DND-41 (cell line): Measurements from ENCODE around the gene NEAT1.

Experiments
- ATAC-seq: fragments of 200-7000 bp; cut with Tn5 transposase; 3 replicates; pipeline ENCODE4 v1.9.1; 2021; ENCODE audit warnings: low read depth; ENCODE audit not compliant: insufficient read depth
- DNase-seq: peaks from one replicate; pipeline ENCODE4 v3.0.0-alpha.2; 2020
- H2AFZ ChIP-seq: 2 replicates; pipeline ENCODE4 v1.6.0; 2012; ENCODE audit warnings: low read depth, low read length
- H3K27ac ChIP-seq: 2 replicates; pipeline ENCODE4 v1.5.1; 2012; ENCODE audit warnings: low read length, inconsistent platforms
- H3K27me3 ChIP-seq: fragments of 200-600 bp; sonication (generic); 2 replicates; pipeline ENCODE4 v1.6.0; 2012; ENCODE audit warnings: low read length, mild to moderate bottlenecking, inconsistent platforms; ENCODE audit not compliant: insufficient read depth, poor library complexity
- H3K36me3 ChIP-seq: 2 replicates; pipeline ENCODE4 v1.5.1; 2012; ENCODE audit warnings: low read length, inconsistent platforms; ENCODE audit not compliant: insufficient read depth
- H3K4me1 ChIP-seq: 2 replicates; pipeline ENCODE4 v1.5.1; 2012; ENCODE audit warnings: mild to moderate bottlenecking, low read length; ENCODE audit not compliant: insufficient read depth
- H3K4me2 ChIP-seq: 2 replicates; pipeline ENCODE4 v1.6.0; 2012; ENCODE audit warnings: mild to moderate bottlenecking, moderate library complexity, low read length, inconsistent platforms; ENCODE audit not compliant: insufficient read depth
- H3K4me3 ChIP-seq, 2 experiments: fragments of 200-600 bp in 1 of 2; shearing (Covaris generic) in 1 of 2; 2 replicates each; pipeline ENCODE4 v1.5.1; 2012 to 2016; ENCODE audit warnings: inconsistent platforms in 2 of 2, low read length in 2 of 2, mild to moderate bottlenecking in 2 of 2, low read depth in 1 of 2, moderate library complexity in 1 of 2
- H3K79me2 ChIP-seq: 2 replicates; pipeline ENCODE4 v1.6.0; 2012; ENCODE audit warnings: low read length, inconsistent platforms; ENCODE audit not compliant: insufficient read depth
- H3K9ac ChIP-seq: 2 replicates; pipeline ENCODE4 v1.6.0; 2012; ENCODE audit warnings: low read depth, mild to moderate bottlenecking, inconsistent platforms, low read length, moderate library complexity
- H3K9me3 ChIP-seq: 2 replicates; pipeline ENCODE4 v1.5.1; 2012; ENCODE audit warnings: low read length, moderate library complexity, mild to moderate bottlenecking, inconsistent platforms; ENCODE audit not compliant: insufficient read depth, severe bottlenecking
- H4K20me1 ChIP-seq: 2 replicates; pipeline ENCODE4 v1.6.0; 2012; ENCODE audit warnings: low read length; ENCODE audit not compliant: insufficient read depth
- CTCF ChIP-seq: IDR thresholded peaks from 2 replicates; pipeline ENCODE4 v1.5.1; 2012; ENCODE audit warnings: borderline replicate concordance, low read length, moderate library complexity, mild to moderate bottlenecking; ENCODE audit not compliant: poor library complexity, severe bottlenecking; ENCODE audit errors: extremely low read depth
- EZH2 ChIP-seq: IDR thresholded peaks from 3 replicates; pipeline ENCODE4 v1.6.1; 2012; ENCODE audit warnings: borderline replicate concordance, low read depth, mild to moderate bottlenecking, moderate library complexity, low read length, inconsistent platforms; ENCODE audit not compliant: severe bottlenecking

The NEAT1 gene

GRCh38 chr11:65380460-65381119 lies 42.0 kb upstream of the NEAT1 start:
- no peak overlapping the region for H2AFZ ChIP-seq
- H3K4me2 ChIP-seq = peak overlapping the region; percentile 91
- H3K9me3 ChIP-seq = no peaks in the 10 kb centered on the region
- peak overlapping the region in 1 of 2 experiments; percentile 65; a peak in 2 of 4 replicates for H3K4me3 ChIP-seq
- peaks cover 52% of the 10 kb centered on the region for H3K4me1 ChIP-seq
- ATAC-seq (no peak), DNase-seq (no peak)
- H4K20me1 ChIP-seq = no peaks in the 10 kb centered on the region
- peak overlapping the region; percentile 74 for H3K9ac ChIP-seq
- peak overlapping the region; percentile 86; the same call in 1 of the 2 replicates for H3K27ac ChIP-seq
- TF ChIP-seq EZH2 (no peak), CTCF (no peak)
- H3K36me3 ChIP-seq = no peaks in the 10 kb centered on the region
- peaks cover 27% of the 10 kb centered on the region for H3K79me2 ChIP-seq
- no peaks in the 10 kb centered on the region for H3K27me3 ChIP-seq

DNA sequence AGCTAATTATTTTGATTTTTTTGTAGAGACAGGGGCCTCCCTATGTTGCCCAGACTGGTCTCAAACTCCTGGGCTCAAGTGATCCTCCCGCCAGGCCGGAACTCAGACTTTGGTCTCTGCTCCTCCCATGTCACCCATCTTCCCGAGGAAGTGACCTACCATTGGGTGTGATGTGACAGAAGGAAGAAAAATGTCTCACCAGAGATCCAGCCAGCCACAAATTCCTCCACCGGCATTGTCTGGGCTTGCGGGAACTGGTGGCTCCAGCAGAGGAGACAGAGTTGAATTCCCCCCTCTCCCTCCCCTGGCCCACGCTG lies 40.9 kb upstream of the NEAT1 start:
- H3K79me2 ChIP-seq = peaks cover 34% of the 10 kb centered on the region
- peak overlapping the region; percentile 86 for H3K27ac ChIP-seq
- H2AFZ ChIP-seq = peak overlapping the region; percentile 82
- ATAC-seq (no peak), DNase-seq (no peak)
- H3K4me1 ChIP-seq = peaks cover 58% of the 10 kb centered on the region
- peak overlapping the region; percentile 74 for H3K9ac ChIP-seq
- H3K27me3 ChIP-seq = no peaks in the 10 kb centered on the region
- H3K4me2 ChIP-seq = peak overlapping the region; percentile 91
- no peaks in the 10 kb centered on the region for H4K20me1 ChIP-seq
- H3K4me3 ChIP-seq = peak overlapping the region; percentile 20 to 65; a peak in 3 of 4 replicates
- no peaks in the 10 kb centered on the region for H3K9me3 ChIP-seq
- no peaks in the 10 kb centered on the region; the same call in 1 of the 2 replicates for H3K36me3 ChIP-seq
- TF ChIP-seq CTCF (no peak), EZH2 (no peak)

DNA sequence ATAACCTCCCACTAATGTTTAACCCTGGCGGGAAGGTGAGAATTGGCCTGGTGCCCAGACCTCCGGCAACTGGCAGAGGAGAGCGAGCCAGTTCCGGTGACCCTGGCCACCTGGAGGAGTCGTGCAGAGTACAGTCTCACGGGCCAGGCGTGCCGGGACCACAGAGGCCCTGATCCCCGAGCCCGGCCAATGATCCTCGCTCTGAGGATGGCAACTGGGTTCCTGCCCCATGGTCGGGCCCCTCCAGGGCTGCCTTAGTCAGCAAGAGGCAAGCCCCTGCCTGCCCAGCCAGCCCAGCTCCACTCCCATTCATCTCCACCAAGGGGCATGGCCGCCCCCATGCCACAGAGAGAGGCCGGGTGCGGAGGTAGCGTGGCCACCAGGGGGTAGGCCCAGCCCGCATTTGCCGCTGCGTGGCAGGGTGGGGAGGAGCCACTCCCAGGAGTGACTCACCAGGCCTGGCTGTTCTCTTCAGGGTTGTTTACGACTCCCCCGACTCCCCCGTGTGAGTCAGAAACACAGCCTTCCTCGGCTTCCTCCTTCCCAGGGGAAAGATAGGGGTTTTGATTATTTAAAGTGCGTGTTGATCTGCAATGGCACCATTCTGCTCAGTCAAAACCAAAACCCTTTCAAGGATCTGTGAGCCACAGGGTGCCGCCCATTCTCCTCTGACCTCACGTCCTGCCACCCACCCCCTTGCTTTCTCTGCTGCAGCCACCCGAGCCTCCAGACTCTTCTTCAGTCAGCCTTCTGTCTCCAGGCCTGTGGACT lies 40.4 kb upstream of the NEAT1 start, which contains the start of gene SLC25A45:
TSS of gene SLC25A45 (minus strand) at position 614 of the 771 bp plus-strand sequence. CDS start 695 bp downstream, outside the sequence.
- Histone ChIP-seq H3K27me3 (no peaks in the 10 kb centered on the region), H3K9me3 (no peaks in the 10 kb centered on the region), H3K4me1 (peaks cover 63% of the 10 kb centered on the region), H3K79me2 (peaks cover 40% of the 10 kb centered on the region), H3K27ac (peak within 1 kb of the TSS; percentile 86), H3K4me3 (peak within 1 kb of the TSS; percentile 20 to 65; a peak in 3 of 4 replicates), H3K4me2 (peak within 1 kb of the TSS; percentile 91), H3K9ac (peak within 1 kb of the TSS; percentile 74), H2AFZ (peak within 1 kb of the TSS; percentile 82), H4K20me1 (no peaks in the 10 kb centered on the region), H3K36me3 (no peaks in the 10 kb centered on the region; the same call in 1 of the 2 replicates)
- ATAC-seq = peak; percentile 83
- peak; percentile 92 for DNase-seq
- TF ChIP-seq CTCF (peak; percentile 86), EZH2 (no peak)
